GM19351 (cell line): ENCODE results near the gene CREBBP.

Source experiments
- ATAC-seq: cut with Tn5 transposase; IDR thresholded peaks from one replicate; pipeline ENCODE4 v1.9.1; 2021; ENCODE audit warnings: mild to moderate bottlenecking, moderate library complexity; ENCODE audit not compliant: unreplicated experiment

Gene CREBBP

GRCh38 chr16:3740934-3741333 is 139.6 kb downstream of the CREBBP start:
- ATAC-seq = no peak

GRCh38 chr16:3740186-3740585 is 140.3 kb downstream of the CREBBP start:
- no peak for ATAC-seq

- no peak for ATAC-seq
These were observed 140.9 kb downstream of the CREBBP start for GRCh38 chr16:3739636-3740035.

GRCh38 chr16:3738541-3738940 is 142.0 kb downstream of the CREBBP start:
- ATAC-seq = no peak

GRCh38 chr16:3738128-3738527 is 142.4 kb downstream of the CREBBP start:
- no peak for ATAC-seq

- no peak for ATAC-seq
These were observed 143.3 kb downstream of the CREBBP start for GRCh38 chr16:3737181-3737580.

GRCh38 chr16:3736116-3736515 is 144.4 kb downstream of the CREBBP start:
- ATAC-seq = no peak

GRCh38 chr16:3735541-3735940 is 145.0 kb downstream of the CREBBP start:
- ATAC-seq = no peak

GRCh38 chr16:3734758-3735221 is 145.7 kb downstream of the CREBBP start:
- no peak for ATAC-seq

- ATAC-seq = no peak
These were observed 146.3 kb downstream of the CREBBP start for GRCh38 chr16:3734084-3734757.

- ATAC-seq = no peak
These were observed 148.3 kb downstream of the CREBBP start for GRCh38 chr16:3732171-3732570.

- ATAC-seq = no peak
These were observed 149.2 kb downstream of the CREBBP start for GRCh38 chr16:3731126-3731935.

GRCh38 chr16:3730161-3731125 is 150.1 kb downstream of the CREBBP start:
- ATAC-seq = no peak

- ATAC-seq = no peak
These were observed 151.1 kb downstream of the CREBBP start for GRCh38 chr16:3729161-3730112.

- ATAC-seq = no peak
These were observed 151.9 kb downstream of the CREBBP start for GRCh38 chr16:3728424-3729160.

GRCh38 chr16:3727806-3728381 is 152.6 kb downstream of the CREBBP start:
- no peak for ATAC-seq

- ATAC-seq = no peak
These were observed 154.4 kb downstream of the CREBBP start for GRCh38 chr16:3726021-3726687.

GRCh38 chr16:3725276-3725675 is 155.2 kb downstream of the CREBBP start:
- ATAC-seq = no peak
